Trophoblast cell (in vitro differentiated cells and primary cell): Measurements from ENCODE around the gene PACS1.

Experiments
- DNase-seq, 2 donors: peaks; one replicate each; pipeline ENCODE4 v3.0.0-alpha.2; 2016
- H2AFZ ChIP-seq: 2 replicates; pipeline ENCODE4 v1.6.1; 2013; ENCODE audit warnings: low read length, moderate library complexity, mild to moderate bottlenecking; ENCODE audit not compliant: insufficient read depth, poor library complexity
- H2AK5ac ChIP-seq: 2 replicates; pipeline ENCODE4 v1.6.1; 2013; ENCODE audit warnings: mild to moderate bottlenecking, low read length
- H2BK120ac ChIP-seq: 2 replicates; pipeline ENCODE4 v1.6.1; 2013; ENCODE audit warnings: low read length, mild to moderate bottlenecking, moderate library complexity; ENCODE audit not compliant: insufficient read depth, poor library complexity
- H2BK12ac ChIP-seq: 2 replicates; pipeline ENCODE4 v1.6.1; 2013; ENCODE audit warnings: mild to moderate bottlenecking, low read length, moderate library complexity
- H2BK5ac ChIP-seq: 2 replicates; pipeline ENCODE4 v1.6.1; 2013; ENCODE audit warnings: low read length, low read depth, moderate library complexity, mild to moderate bottlenecking; ENCODE audit not compliant: poor library complexity
- H3K14ac ChIP-seq: 2 replicates; pipeline ENCODE4 v1.6.1; 2013; ENCODE audit warnings: mild to moderate bottlenecking, low read length
- H3K18ac ChIP-seq: 2 replicates; pipeline ENCODE4 v1.6.1; 2013; ENCODE audit warnings: mild to moderate bottlenecking, low read length
- H3K23ac ChIP-seq: 2 replicates; pipeline ENCODE4 v1.6.1; 2013; ENCODE audit warnings: low read length
- H3K27ac ChIP-seq: 2 replicates; pipeline ENCODE4 v1.5.1; 2013; ENCODE audit warnings: low read depth, mild to moderate bottlenecking, inconsistent platforms, low read length, moderate library complexity
- H3K27me3 ChIP-seq: 2 replicates; pipeline ENCODE4 v1.6.1; 2013; ENCODE audit warnings: inconsistent platforms, mild to moderate bottlenecking, low read length, moderate library complexity; ENCODE audit not compliant: insufficient read depth
- H3K36me3 ChIP-seq, 2 experiments: 1 replicate in 1 of 2; 2 replicates in 1 of 2; pipeline ENCODE4 v1.6.1; 2013; ENCODE audit warnings: low read length in 2 of 2, mild to moderate bottlenecking in 2 of 2, moderate library complexity in 1 of 2; ENCODE audit not compliant: insufficient read depth in 2 of 2, control insufficient read depth in 1 of 2
- H3K4ac ChIP-seq: 2 replicates; pipeline ENCODE4 v1.6.1; 2013; ENCODE audit warnings: low read depth, mild to moderate bottlenecking, low read length, moderate library complexity
- H3K4me1 ChIP-seq, 2 experiments: 1 replicate in 1 of 2; 2 replicates in 1 of 2; pipeline ENCODE4 v1.6.1; 2013; ENCODE audit warnings: low read length in 2 of 2, mild to moderate bottlenecking in 2 of 2, moderate library complexity in 1 of 2; ENCODE audit not compliant: insufficient read depth in 2 of 2, control insufficient read depth in 1 of 2
- H3K4me2 ChIP-seq: 2 replicates; pipeline ENCODE4 v1.6.1; 2013; ENCODE audit warnings: inconsistent platforms, mild to moderate bottlenecking, low read length, moderate library complexity
- H3K4me3 ChIP-seq: 2 replicates; pipeline ENCODE4 v1.5.1; 2013; ENCODE audit warnings: mild to moderate bottlenecking, low read depth, low read length, inconsistent platforms
- H3K79me1 ChIP-seq: one replicate; pipeline ENCODE4 v1.6.1; 2013; ENCODE audit warnings: low read length
- H3K79me2 ChIP-seq: 2 replicates; pipeline ENCODE4 v1.6.1; 2013; ENCODE audit warnings: low read length, mild to moderate bottlenecking; ENCODE audit not compliant: control insufficient read depth, insufficient read depth, poor library complexity
- H3K9ac ChIP-seq: 2 replicates; pipeline ENCODE4 v1.6.1; 2013; ENCODE audit warnings: mild to moderate bottlenecking, low read length
- H3K9me3 ChIP-seq: 2 replicates; pipeline ENCODE4 v1.6.1; 2013; ENCODE audit warnings: low read depth, mild to moderate bottlenecking, control low read depth, inconsistent platforms, low read length; ENCODE audit not compliant: insufficient read depth
- H4K12ac ChIP-seq: 2 replicates; pipeline ENCODE4 v1.6.1; 2013; ENCODE audit warnings: low read depth, mild to moderate bottlenecking, low read length, moderate library complexity
- H4K8ac ChIP-seq: 2 replicates; pipeline ENCODE4 v1.6.1; 2013; ENCODE audit warnings: low read depth, mild to moderate bottlenecking, low read length, moderate library complexity
- H4K91ac ChIP-seq: one replicate; pipeline ENCODE4 v1.6.1; 2013; ENCODE audit warnings: low read depth, mild to moderate bottlenecking, low read length, moderate library complexity
- WGBS: extraction: QIAGEN DNeasy Blood & Tissue Kit; methylation state at CpG from one replicate; pipeline ENCODE4 v1.1.7; 2013; ENCODE audit warnings: missing lambda C conversion rate; ENCODE audit not compliant: insufficient read length, insufficient coverage; ENCODE audit errors: extremely low coverage; 5-methylcytosine and 5-hydroxymethylcytosine counted together

Gene PACS1

GRCh38 chr11:66237867-66238266, 167.8 kb downstream of the PACS1 start:
- H2BK12ac ChIP-seq: no peak overlapping the region
- H3K36me3 ChIP-seq: peaks cover 71 to 90% of the 10 kb centered on the region in 2 experiments
- H3K23ac ChIP-seq: no peak overlapping the region
- H3K9ac ChIP-seq: no peak overlapping the region
- no peak overlapping the region for H2BK120ac ChIP-seq
- no peak overlapping the region for H3K4me3 ChIP-seq
- no peak overlapping the region for H4K91ac ChIP-seq
- H3K14ac ChIP-seq: no peak overlapping the region
- H4K12ac ChIP-seq: no peak overlapping the region
- H2BK5ac ChIP-seq: no peak overlapping the region
- peaks cover 2% of the 10 kb centered on the region for H3K9me3 ChIP-seq
- no peaks in the 10 kb centered on the region for H3K27me3 ChIP-seq
- no peak overlapping the region for H3K4me2 ChIP-seq
- no peak overlapping the region for H4K8ac ChIP-seq
- no peak overlapping the region for H2AFZ ChIP-seq
- H3K4ac ChIP-seq: no peak overlapping the region
- WGBS: no CpG with 5 or more reads among the region's 6 CpGs
- no peak for DNase-seq
- no peaks in the 10 kb centered on the region for H3K79me2 ChIP-seq
- no peaks in the 10 kb centered on the region for H3K4me1 ChIP-seq
- H2AK5ac ChIP-seq: no peak overlapping the region
- H3K79me1 ChIP-seq: no peaks in the 10 kb centered on the region
- H3K18ac ChIP-seq: no peak overlapping the region
- no peak overlapping the region for H3K27ac ChIP-seq

DNA sequence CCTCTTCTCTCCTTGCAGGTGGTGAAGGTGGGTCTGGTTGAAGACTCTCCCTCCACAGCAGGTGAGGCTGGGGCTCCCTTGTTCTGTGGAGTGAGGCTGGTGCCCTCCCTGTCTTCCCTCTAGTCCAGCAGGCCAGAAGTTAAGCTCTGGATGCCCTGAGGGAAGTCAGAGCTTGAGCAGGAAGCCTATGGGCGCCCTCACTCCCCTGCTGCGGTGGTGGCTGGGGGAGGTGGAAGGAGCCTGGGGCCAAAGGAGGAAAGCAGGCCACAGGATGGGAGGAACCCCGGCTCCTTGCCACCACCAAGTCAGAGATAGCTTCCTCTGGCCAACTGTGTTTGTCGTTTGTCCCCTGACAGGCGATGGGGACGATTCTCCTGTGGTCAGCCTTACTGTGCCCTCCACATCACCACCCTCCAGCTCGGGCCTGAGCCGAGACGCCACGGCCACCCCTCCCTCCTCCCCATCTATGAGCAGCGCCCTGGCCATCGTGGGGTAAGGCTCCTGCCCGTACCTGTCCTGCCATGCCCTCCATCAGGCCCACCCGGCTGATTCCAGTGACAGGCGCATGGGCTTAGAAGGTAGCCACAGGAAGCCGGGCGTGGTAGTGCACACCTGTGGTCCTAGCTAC, 168.8 kb downstream of the PACS1 start:
- DNase-seq: peak; percentile 23 to 59
- Histone ChIP-seq H2AK5ac (no peak overlapping the region), H2BK5ac (no peak overlapping the region), H3K9ac (no peak overlapping the region), H3K79me1 (no peaks in the 10 kb centered on the region), H3K27ac (no peak overlapping the region), H3K18ac (no peak overlapping the region), H4K12ac (no peak overlapping the region), H3K4me1 (no peaks in the 10 kb centered on the region), H3K23ac (no peak overlapping the region), H3K4me3 (no peak overlapping the region), H2BK120ac (no peak overlapping the region), H3K27me3 (no peaks in the 10 kb centered on the region), H3K4ac (no peak overlapping the region), H3K4me2 (no peak overlapping the region), H3K36me3 (peaks cover 71 to 90% of the 10 kb centered on the region in 2 experiments), H3K14ac (no peak overlapping the region), H2BK12ac (no peak overlapping the region), H3K79me2 (no peaks in the 10 kb centered on the region), H2AFZ (no peak overlapping the region), H4K91ac (no peak overlapping the region), H4K8ac (no peak overlapping the region), H3K9me3 (peaks cover 2% of the 10 kb centered on the region)
- WGBS: no CpG with 5 or more reads among the region's 17 CpGs

DNA sequence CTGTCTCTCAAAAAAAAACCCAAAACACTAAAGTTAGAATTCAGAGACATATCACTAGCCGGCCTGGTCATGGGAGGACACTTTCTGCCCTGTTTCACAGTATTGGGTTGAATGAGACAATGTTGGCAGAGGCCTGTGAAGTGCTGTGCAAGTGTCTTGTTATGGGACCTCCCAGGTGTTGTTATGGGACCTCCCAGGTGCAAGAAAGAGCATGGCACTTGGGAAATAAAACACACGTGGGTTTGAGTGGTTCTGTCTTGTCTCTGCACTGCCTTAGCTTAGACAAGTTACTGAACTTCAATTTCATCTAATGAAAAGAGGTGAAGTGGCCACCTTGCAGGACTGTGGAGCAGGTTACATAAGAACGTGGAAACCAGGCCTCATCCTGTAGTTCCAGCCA, 169.4 kb downstream of the PACS1 start:
- no peak overlapping the region for H3K27ac ChIP-seq
- H3K18ac ChIP-seq: no peak overlapping the region
- H2BK120ac ChIP-seq: no peak overlapping the region
- H3K9ac ChIP-seq: no peak overlapping the region
- WGBS: no CpG with 5 or more reads among the region's 3 CpGs
- H3K79me1 ChIP-seq: no peaks in the 10 kb centered on the region
- H2BK12ac ChIP-seq: no peak overlapping the region
- H3K4me1 ChIP-seq: no peaks in the 10 kb centered on the region
- peaks cover 2% of the 10 kb centered on the region for H3K9me3 ChIP-seq
- no peak overlapping the region for H4K91ac ChIP-seq
- no peak overlapping the region for H3K4ac ChIP-seq
- no peak for DNase-seq
- no peak overlapping the region for H3K4me2 ChIP-seq
- H4K8ac ChIP-seq: no peak overlapping the region
- no peaks in the 10 kb centered on the region for H3K79me2 ChIP-seq
- H3K4me3 ChIP-seq: no peak overlapping the region
- H3K27me3 ChIP-seq: no peaks in the 10 kb centered on the region
- no peak overlapping the region for H4K12ac ChIP-seq
- no peak overlapping the region for H2AFZ ChIP-seq
- H3K36me3 ChIP-seq: peaks cover 71 to 89% of the 10 kb centered on the region in 2 experiments
- no peak overlapping the region for H3K14ac ChIP-seq
- no peak overlapping the region for H2AK5ac ChIP-seq
- H3K23ac ChIP-seq: no peak overlapping the region
- H2BK5ac ChIP-seq: no peak overlapping the region

DNA sequence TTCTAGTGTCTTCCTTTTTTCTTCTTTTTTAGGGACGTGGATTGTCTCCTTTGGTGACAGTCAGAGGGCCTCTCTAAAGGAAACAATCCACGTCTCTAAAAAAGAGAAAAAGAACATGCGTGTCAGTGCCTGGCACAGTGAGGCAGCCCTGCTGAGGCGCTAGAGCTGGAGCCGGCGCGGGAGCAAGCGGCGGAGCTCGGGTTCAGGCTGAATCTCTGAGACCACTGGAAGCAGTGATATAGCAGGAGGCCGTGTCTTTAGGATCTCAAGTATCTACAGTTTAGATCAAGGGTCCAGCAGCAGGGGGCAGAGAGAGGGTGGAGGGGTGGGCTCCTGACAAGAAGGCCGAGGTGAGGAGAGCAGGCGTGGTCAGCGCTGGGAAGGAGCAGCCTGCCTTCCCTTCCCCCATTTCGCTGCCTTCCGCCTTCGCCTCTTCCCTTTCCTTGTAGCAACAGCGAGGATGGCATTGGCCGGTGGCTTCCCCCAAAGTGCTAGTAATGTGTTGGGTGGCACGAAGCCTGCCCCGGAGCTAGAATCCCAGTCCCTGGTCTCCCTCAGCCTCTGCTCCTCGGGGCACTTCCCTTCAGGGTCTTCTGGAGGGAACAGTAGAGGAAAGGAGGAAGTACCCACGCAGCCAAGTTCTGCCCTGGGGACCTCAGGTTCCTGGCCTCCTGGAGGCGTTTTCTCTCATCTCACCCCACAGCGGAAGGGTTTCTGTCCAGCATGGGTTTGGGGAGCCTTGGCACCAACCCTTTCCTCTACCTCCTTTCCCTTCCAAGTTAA, 170.1 kb downstream of the PACS1 start:
- Histone ChIP-seq H3K27ac (no peak overlapping the region), H3K36me3 (peaks cover 70 to 89% of the 10 kb centered on the region in 2 experiments), H3K9me3 (peaks cover 2% of the 10 kb centered on the region), H4K91ac (no peak overlapping the region), H2AFZ (no peak overlapping the region), H4K12ac (no peak overlapping the region), H3K4me3 (no peak overlapping the region), H2BK5ac (no peak overlapping the region), H3K4me1 (no peaks in the 10 kb centered on the region), H3K27me3 (no peaks in the 10 kb centered on the region), H3K4me2 (no peak overlapping the region), H2BK12ac (no peak overlapping the region), H4K8ac (no peak overlapping the region), H2BK120ac (no peak overlapping the region), H3K79me1 (no peaks in the 10 kb centered on the region), H3K4ac (no peak overlapping the region), H2AK5ac (no peak overlapping the region), H3K14ac (no peak overlapping the region), H3K9ac (peak overlapping the region; percentile 53), H3K79me2 (no peaks in the 10 kb centered on the region), H3K23ac (no peak overlapping the region), H3K18ac (no peak overlapping the region)
- no peak for DNase-seq
- no CpG with 5 or more reads among the region's 25 CpGs for WGBS
